Eye (tissue), 1 donor: ENCODE results near the gene TMEM178B.
"Not testable (repeated sequence)": the region's sequence is repeated elsewhere in the genome, so short reads cannot be mapped to it uniquely, and the experiment has no call there.

Experiments
- DNase-seq: peaks from one replicate; pipeline ENCODE4 v3.0.0-alpha.2; 2015

The TMEM178B gene

GRCh38 chr7:141144921-141145629, 71.2 kb downstream of the TMEM178B start:
- DNase-seq = no peak

- no peak for DNase-seq
Measured at GRCh38 chr7:141145630-141145982, 71.7 kb downstream of the TMEM178B start.

GRCh38 chr7:141147482-141147881, 73.6 kb downstream of the TMEM178B start:
- no peak for DNase-seq

GRCh38 chr7:141150465-141150864, 76.6 kb downstream of the TMEM178B start:
- no peak for DNase-seq

- no peak for DNase-seq
Measured at GRCh38 chr7:141151746-141152145, 77.9 kb downstream of the TMEM178B start.

- DNase-seq = no peak
Measured at GRCh38 chr7:141153231-141153630, 79.4 kb downstream of the TMEM178B start.

- no peak for DNase-seq
Measured at GRCh38 chr7:141154131-141154732, 80.4 kb downstream of the TMEM178B start.

- DNase-seq = no peak
Measured at GRCh38 chr7:141156407-141156806, 82.5 kb downstream of the TMEM178B start.

- DNase-seq = no peak
Measured at GRCh38 chr7:141157138-141157765, 83.4 kb downstream of the TMEM178B start.

- peak; percentile 16 for DNase-seq
Measured at GRCh38 chr7:141158561-141158960, 84.7 kb downstream of the TMEM178B start.

GRCh38 chr7:141160246-141160860, 86.5 kb downstream of the TMEM178B start:
- no peak for DNase-seq

GRCh38 chr7:141161550-141162535, 88.0 kb downstream of the TMEM178B start:
- DNase-seq = no peak

- DNase-seq = no peak
Measured at GRCh38 chr7:141165521-141165920, 91.7 kb downstream of the TMEM178B start.

GRCh38 chr7:141166926-141167325, 93.1 kb downstream of the TMEM178B start:
- no peak for DNase-seq

GRCh38 chr7:141167381-141167964, 93.6 kb downstream of the TMEM178B start:
- DNase-seq = peak; percentile 62

GRCh38 chr7:141169157-141169556, 95.3 kb downstream of the TMEM178B start:
- DNase-seq = not testable (repeated sequence)

- DNase-seq = not testable (repeated sequence)
Measured at GRCh38 chr7:141175728-141176127, 101.9 kb downstream of the TMEM178B start.

GRCh38 chr7:141177120-141177519, 103.3 kb downstream of the TMEM178B start:
- DNase-seq = not testable (repeated sequence)

- DNase-seq = no peak
Measured at GRCh38 chr7:141178486-141179135, 104.7 kb downstream of the TMEM178B start.

GRCh38 chr7:141181812-141182211, 107.9 kb downstream of the TMEM178B start:
- no peak for DNase-seq

- DNase-seq = no peak
Measured at GRCh38 chr7:141184532-141185190, 110.8 kb downstream of the TMEM178B start.
